ENCODE results near the gene OPA1. TPM values are rescaled to one million over a fixed set of nuclear protein-coding genes. Genes with fewer than 3 reads are reported as not detected.

OPA1 gene
- total RNA-seq, 1 experiment from 2014 or later: 75.4 TPM

GRCh38 chr3:193727089-193727488 is 134.1 kb downstream of the OPA1 start:
- no peak overlapping the region for H4K8ac ChIP-seq (replicated peaks; ENCODE audit: insufficient read length, low read depth, low read length)
- peaks cover 0 to 4% (median 0%) of the 10 kb centered on the region in 3 experiments; a peak in 2 of 7 replicates for H3K36me3 Mint-ChIP-seq (ENCODE audit: insufficient read depth in 1 of 3, low read depth in 3 of 3)
- H2BK5ac ChIP-seq (ENCODE audit: insufficient read length, low read length): no peak overlapping the region
- no CpG with 5 or more reads among the region's 6 CpGs for WGBS (ENCODE audit: extremely low coverage, insufficient read length, low lambda C conversion rate)
- TF ChIP-seq CTCF (conservative IDR thresholded peaks at IDR 0.05): no peak
- H3K79me1 ChIP-seq (ENCODE audit: insufficient read depth, low read depth, low read length, poor library complexity, severe bottlenecking): no peaks in the 10 kb centered on the region
- H3K27ac ChIP-seq (ENCODE audit: insufficient read length, low read depth, low read length): no peak overlapping the region
- H3K4me3 Mint-ChIP-seq: no peak overlapping the region
- no peaks in the 10 kb centered on the region for H4K20me1 ChIP-seq (ENCODE audit: control insufficient read depth, insufficient read depth, insufficient read length)
- H3K23me2 ChIP-seq (ENCODE audit: insufficient read length, low read depth, low read length, poor library complexity, severe bottlenecking): no peaks in the 10 kb centered on the region
- H2BK12ac ChIP-seq (ENCODE audit: insufficient read length, low read depth, low read length): no peak overlapping the region
- H2AK5ac ChIP-seq (ENCODE audit: insufficient read length, low read length): no peak overlapping the region
- no peaks in the 10 kb centered on the region for H3K27me3 ChIP-seq (ENCODE audit: insufficient read depth, low read length)
- H3K4ac ChIP-seq (ENCODE audit: low read depth, low read length): no peak overlapping the region
- H3K27me3 Mint-ChIP-seq (ENCODE audit: low read depth): no peaks in the 10 kb centered on the region; the same call in 1 of the 2 replicates
- H3K9me3 Mint-ChIP-seq: peaks cover 0 to 3% of the 10 kb centered on the region in 2 experiments; a peak in 1 of 5 replicates
- peaks cover 2% of the 10 kb centered on the region; the same call in 1 of the 2 replicates for H3K4me1 ChIP-seq (ENCODE audit: insufficient read depth, low read length)
- H3K9ac ChIP-seq (ENCODE audit: extremely low read depth, insufficient read length, low read length): no peak overlapping the region
- no peaks in the 10 kb centered on the region for H3K79me2 ChIP-seq (ENCODE audit: insufficient read depth, low read length)
- no peak overlapping the region for H3K14ac ChIP-seq (ENCODE audit: insufficient read depth, low read length)
- DNase-seq: no peak
- H4K91ac ChIP-seq (ENCODE audit: insufficient read length, low read depth, low read length): no peak overlapping the region
- H3K9me3 ChIP-seq (ENCODE audit: control insufficient read depth, low read depth, low read length): no peaks in the 10 kb centered on the region
- H3K27ac Mint-ChIP-seq: no peak overlapping the region
- no peak overlapping the region for H2BK15ac ChIP-seq (ENCODE audit: low read depth, low read length)
- no peak overlapping the region for H3K56ac ChIP-seq (ENCODE audit: insufficient read length, low read depth, low read length)
- H3K18ac ChIP-seq (ENCODE audit: insufficient read length, low read depth, low read length): no peak overlapping the region
- no peak overlapping the region for H2AFZ ChIP-seq (ENCODE audit: low read length)
- H3K23ac ChIP-seq (ENCODE audit: insufficient read length, low read depth, low read length): no peak overlapping the region
- H2BK20ac ChIP-seq (ENCODE audit: low read depth, low read length, poor library complexity, severe bottlenecking): no peak overlapping the region
- H2BK120ac ChIP-seq (ENCODE audit: low read depth, low read length, poor library complexity, severe bottlenecking): no peak overlapping the region
- peaks cover 29 to 32% of the 10 kb centered on the region in 2 experiments for H3K4me1 Mint-ChIP-seq
- no peak overlapping the region for H4K5ac ChIP-seq (ENCODE audit: insufficient read length, low read depth, low read length)
- H3T11ph ChIP-seq (ENCODE audit: low read length): no peak overlapping the region
- no peak overlapping the region for H3K4me2 ChIP-seq (ENCODE audit: insufficient read depth, insufficient read length, low read length)
